GM12892 (cell line): ENCODE measurements around the gene PER2.

ENCODE experiments used
- POLR2A ChIP-seq: IDR thresholded peaks from 2 replicates; pipeline ENCODE4 v1.6.1; 2011; ENCODE audit warnings: low read depth, low read length, control low read depth
- TAF1 ChIP-seq: IDR thresholded peaks from 2 replicates; pipeline ENCODE4 v1.6.1; 2011; ENCODE audit warnings: low read depth, mild to moderate bottlenecking, control low read depth, low read length, borderline replicate concordance

GRCh38 chr2:238255636-238256035 lies 32.8 kb downstream of the PER2 start:
- TF ChIP-seq TAF1 (no peak), POLR2A (no peak)
